Measurements from ENCODE around the gene SPRR5.

Gene SPRR5

DNA sequence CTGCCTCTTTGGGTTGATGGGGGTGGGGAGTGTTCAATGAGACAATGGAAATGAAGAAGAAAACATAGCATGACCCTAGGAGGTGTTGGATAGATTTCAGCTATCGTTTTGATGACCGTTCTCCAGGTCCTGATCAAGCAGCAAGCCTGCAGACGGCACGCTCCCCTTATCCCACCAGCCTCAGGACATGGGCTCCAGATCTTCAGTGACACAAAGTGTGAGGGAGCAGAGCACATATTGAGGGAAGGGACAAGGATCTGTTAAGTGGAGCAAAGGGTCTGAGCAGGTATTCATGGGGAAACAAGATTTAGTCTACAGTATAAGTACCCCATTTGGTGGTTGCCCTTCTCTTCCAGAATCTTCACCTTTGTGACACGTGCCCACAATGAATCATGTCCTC lies 4.7 kb downstream of the SPRR5 start:
- H3K4me1 ChIP-seq (ENCODE audit: control insufficient read depth, insufficient read depth, low read length), result no peaks in the 10 kb centered on the region

GRCh38 chr1:152953761-152954160 lies 6.8 kb downstream of the SPRR5 start:
- no peaks in the 10 kb centered on the region for H3K4me1 ChIP-seq (ENCODE audit: control insufficient read depth, insufficient read depth, low read length)
- H3K36me3 ChIP-seq (ENCODE audit: control insufficient read depth, insufficient read depth, low read length, severe bottlenecking), result no peaks in the 10 kb centered on the region
- no peak for DNase-seq (ENCODE audit: low read depth)
- no peaks in the 10 kb centered on the region for H3K9me3 ChIP-seq (ENCODE audit: control insufficient read depth, low read length)
- no peak overlapping the region for H3K9ac ChIP-seq (ENCODE audit: low read length)
- no peak overlapping the region for H3K4me3 ChIP-seq (ENCODE audit: low read length)
- peaks cover 5% of the 10 kb centered on the region for H3K27me3 ChIP-seq (replicated peaks; ENCODE audit: control insufficient read depth, insufficient read depth, low read length)

More for the DNA sequence above, 4.7 kb downstream of the SPRR5 start:
- no peak overlapping the region for H3K4me3 ChIP-seq (ENCODE audit: low read length)
- no peak overlapping the region for H3K9ac ChIP-seq (ENCODE audit: low read length)
- H3K36me3 ChIP-seq (ENCODE audit: control insufficient read depth, insufficient read depth, low read length, severe bottlenecking), result no peaks in the 10 kb centered on the region
- H3K27me3 ChIP-seq (replicated peaks; ENCODE audit: control insufficient read depth, insufficient read depth, low read length), result peaks cover 11% of the 10 kb centered on the region
- H3K9me3 ChIP-seq (ENCODE audit: control insufficient read depth, low read length), result no peaks in the 10 kb centered on the region
- DNase-seq (ENCODE audit: low read depth), result no peak

DNA sequence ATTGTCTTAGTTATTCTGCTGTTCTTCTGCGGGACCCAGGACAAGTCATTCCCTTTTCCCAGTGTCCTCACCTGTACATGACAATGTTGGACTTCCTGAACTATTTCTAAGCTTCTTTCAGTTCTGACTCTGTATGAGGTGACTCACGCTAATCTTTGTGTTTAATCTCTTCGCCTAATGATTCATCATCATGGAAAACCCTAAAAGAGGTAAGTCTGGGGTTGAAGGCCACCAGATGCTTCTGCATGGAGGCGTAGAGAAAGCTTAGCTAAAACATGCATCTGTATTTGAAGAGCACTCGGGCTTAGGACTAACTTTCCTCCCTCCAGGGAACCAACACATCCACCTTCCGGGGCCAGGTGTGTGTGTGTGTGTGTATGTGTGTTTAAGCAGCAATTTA lies 7.4 kb downstream of the SPRR5 start:
- H3K9me3 ChIP-seq (ENCODE audit: control insufficient read depth, low read length), result no peaks in the 10 kb centered on the region
- H3K9ac ChIP-seq (ENCODE audit: low read length), result no peak overlapping the region
- H3K27me3 ChIP-seq (replicated peaks; ENCODE audit: control insufficient read depth, insufficient read depth, low read length), result peaks cover 5% of the 10 kb centered on the region
- no peaks in the 10 kb centered on the region for H3K4me1 ChIP-seq (ENCODE audit: control insufficient read depth, insufficient read depth, low read length)
- no peaks in the 10 kb centered on the region for H3K36me3 ChIP-seq (ENCODE audit: control insufficient read depth, insufficient read depth, low read length, severe bottlenecking)
- DNase-seq (ENCODE audit: low read depth), result no peak
- no peak overlapping the region for H3K4me3 ChIP-seq (ENCODE audit: low read length)

DNA sequence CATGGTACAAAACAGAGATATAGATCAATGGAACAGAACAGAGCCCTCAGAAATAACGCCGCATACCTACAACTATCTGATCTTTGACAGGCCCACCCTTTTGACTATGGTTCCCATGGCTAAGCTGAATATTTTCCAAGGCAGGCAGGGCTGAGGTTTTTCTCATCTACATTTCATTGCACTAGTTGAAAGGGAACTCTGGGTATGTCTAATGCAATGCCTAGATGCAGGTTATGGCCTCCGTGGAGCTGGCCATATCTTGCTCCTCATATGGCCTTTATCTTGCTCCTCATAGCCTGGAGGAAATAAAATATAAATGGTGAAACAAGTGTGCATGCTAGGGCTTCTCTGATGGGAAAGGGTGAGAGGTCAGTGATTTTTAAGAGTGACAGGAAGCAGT lies 10.6 kb downstream of the SPRR5 start:
- H3K9ac ChIP-seq (ENCODE audit: low read length), result no peak overlapping the region
- no peaks in the 10 kb centered on the region for H3K9me3 ChIP-seq (ENCODE audit: control insufficient read depth, low read length)
- no peak for DNase-seq (ENCODE audit: low read depth)
- no peak overlapping the region for H3K4me3 ChIP-seq (ENCODE audit: low read length)
- no peaks in the 10 kb centered on the region for H3K36me3 ChIP-seq (ENCODE audit: control insufficient read depth, insufficient read depth, low read length, severe bottlenecking)
- no peaks in the 10 kb centered on the region for H3K4me1 ChIP-seq (ENCODE audit: control insufficient read depth, insufficient read depth, low read length)
- peaks cover 7% of the 10 kb centered on the region for H3K27me3 ChIP-seq (replicated peaks; ENCODE audit: control insufficient read depth, insufficient read depth, low read length)

DNA sequence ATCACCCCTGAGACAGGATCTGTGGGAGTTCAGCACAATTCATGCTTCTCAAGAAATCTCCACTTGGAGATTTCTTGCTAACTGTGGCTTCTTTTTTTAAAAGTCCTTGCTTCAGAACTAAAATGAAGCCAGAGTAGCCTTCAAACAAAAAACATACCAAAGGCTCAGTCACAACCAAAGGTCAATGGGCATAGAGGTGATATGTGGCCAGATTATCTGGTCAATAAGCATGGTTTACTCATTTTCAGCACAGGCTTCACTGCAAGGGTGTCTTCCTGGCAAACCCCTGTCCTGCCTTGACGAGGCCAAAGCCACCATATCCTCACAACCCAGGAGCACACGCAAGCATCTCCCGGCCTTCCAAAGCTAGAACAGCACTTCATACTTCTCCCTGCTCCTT lies 12.3 kb downstream of the SPRR5 start:
- no peak for DNase-seq (ENCODE audit: low read depth)
- peaks cover 7% of the 10 kb centered on the region for H3K27me3 ChIP-seq (replicated peaks; ENCODE audit: control insufficient read depth, insufficient read depth, low read length)
- H3K4me3 ChIP-seq (ENCODE audit: low read length), result no peak overlapping the region
- no peaks in the 10 kb centered on the region for H3K4me1 ChIP-seq (ENCODE audit: control insufficient read depth, insufficient read depth, low read length)
- H3K36me3 ChIP-seq (ENCODE audit: control insufficient read depth, insufficient read depth, low read length, severe bottlenecking), result no peaks in the 10 kb centered on the region
- no peak overlapping the region for H3K9ac ChIP-seq (ENCODE audit: low read length)
- no peaks in the 10 kb centered on the region for H3K9me3 ChIP-seq (ENCODE audit: control insufficient read depth, low read length)

- no peak for DNase-seq (ENCODE audit: low read depth)
- Histone ChIP-seq H3K4me3 (ENCODE audit: low read length) (no peak overlapping the region), H3K27me3 (replicated peaks; ENCODE audit: control insufficient read depth, insufficient read depth, low read length) (peaks cover 7% of the 10 kb centered on the region), H3K36me3 (ENCODE audit: control insufficient read depth, insufficient read depth, low read length, severe bottlenecking) (no peaks in the 10 kb centered on the region), H3K9me3 (ENCODE audit: control insufficient read depth, low read length) (no peaks in the 10 kb centered on the region), H3K9ac (ENCODE audit: low read length) (no peak overlapping the region), H3K4me1 (ENCODE audit: control insufficient read depth, insufficient read depth, low read length) (no peaks in the 10 kb centered on the region)
Measured at GRCh38 chr1:152959801-152960451, 12.9 kb downstream of the SPRR5 start.

DNA sequence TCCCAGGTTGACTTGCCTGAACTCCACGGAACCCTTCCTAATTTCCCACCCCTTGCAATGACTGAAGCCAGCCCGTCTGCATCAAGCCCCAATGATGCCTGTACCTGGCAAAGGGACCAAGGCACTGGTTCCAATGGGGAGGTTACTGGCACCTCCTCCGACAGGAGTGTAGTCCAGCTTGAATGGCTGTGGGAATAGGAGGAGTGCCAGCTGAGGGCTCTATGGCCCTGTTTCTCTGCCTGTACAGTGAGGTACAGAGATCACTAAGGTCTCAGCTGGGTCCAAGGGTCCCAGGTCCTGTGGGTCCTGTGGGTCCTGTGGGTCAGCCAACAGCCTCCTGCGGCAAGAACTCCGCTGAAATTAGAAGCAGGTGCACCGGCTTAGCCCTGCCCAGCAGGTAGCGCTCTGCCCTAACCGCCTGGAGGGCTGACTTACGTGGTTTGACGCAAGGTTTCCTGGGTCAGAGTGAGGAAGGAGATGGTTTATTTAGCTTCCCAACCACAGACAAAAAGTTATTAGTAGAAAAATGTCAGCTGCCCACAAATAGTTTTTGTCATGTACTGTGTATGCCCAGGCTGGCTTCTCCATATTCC lies 13.5 kb downstream of the SPRR5 start:
- no peak overlapping the region for H3K4me3 ChIP-seq (ENCODE audit: low read length)
- no peak overlapping the region for H3K9ac ChIP-seq (ENCODE audit: low read length)
- no peaks in the 10 kb centered on the region for H3K9me3 ChIP-seq (ENCODE audit: control insufficient read depth, low read length)
- H3K36me3 ChIP-seq (ENCODE audit: control insufficient read depth, insufficient read depth, low read length, severe bottlenecking), result no peaks in the 10 kb centered on the region
- no peak for DNase-seq (ENCODE audit: low read depth)
- H3K27me3 ChIP-seq (replicated peaks; ENCODE audit: control insufficient read depth, insufficient read depth, low read length), result peaks cover 10% of the 10 kb centered on the region
- no peaks in the 10 kb centered on the region for H3K4me1 ChIP-seq (ENCODE audit: control insufficient read depth, insufficient read depth, low read length)

DNA sequence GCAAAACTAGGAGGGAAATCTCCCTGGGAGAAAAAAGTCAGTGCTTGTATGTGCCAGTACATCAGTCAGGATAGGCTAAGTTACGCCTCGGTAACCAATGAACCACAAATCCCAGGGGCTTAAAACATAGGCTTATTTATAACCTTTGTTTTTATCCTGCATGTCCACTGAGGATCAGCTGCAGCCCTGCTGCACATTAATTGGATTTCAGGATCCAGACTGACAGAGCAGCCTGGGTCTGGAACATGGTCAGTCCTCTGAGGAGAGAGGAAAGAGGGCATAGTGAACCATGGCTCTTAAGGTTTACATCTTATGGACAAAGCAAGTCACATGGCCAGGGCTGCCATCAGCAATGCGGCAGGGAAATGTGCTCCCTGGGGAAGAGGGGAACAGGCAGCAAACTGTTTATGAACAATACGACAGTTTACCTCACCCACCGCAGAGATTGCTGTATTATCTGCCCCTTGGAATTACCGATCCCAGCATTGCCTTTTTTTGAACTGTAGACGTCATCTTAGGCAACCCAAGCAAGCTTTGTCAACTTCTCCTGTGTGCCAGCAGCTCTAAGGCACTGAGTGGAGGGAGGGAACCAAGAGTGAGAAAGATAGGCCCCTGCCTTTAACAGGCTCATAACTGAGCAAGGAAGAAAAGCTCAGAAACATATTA lies 14.4 kb downstream of the SPRR5 start:
- Histone ChIP-seq H3K27me3 (replicated peaks; ENCODE audit: control insufficient read depth, insufficient read depth, low read length) (peaks cover 13% of the 10 kb centered on the region), H3K4me1 (ENCODE audit: control insufficient read depth, insufficient read depth, low read length) (no peaks in the 10 kb centered on the region), H3K9me3 (ENCODE audit: control insufficient read depth, low read length) (no peaks in the 10 kb centered on the region), H3K4me3 (ENCODE audit: low read length) (no peak overlapping the region), H3K9ac (ENCODE audit: low read length) (no peak overlapping the region), H3K36me3 (ENCODE audit: control insufficient read depth, insufficient read depth, low read length, severe bottlenecking) (no peaks in the 10 kb centered on the region)
- DNase-seq (ENCODE audit: low read depth), result no peak

- Histone ChIP-seq H3K36me3 (ENCODE audit: control insufficient read depth, insufficient read depth, low read length, severe bottlenecking) (no peaks in the 10 kb centered on the region), H3K9me3 (ENCODE audit: control insufficient read depth, low read length) (no peaks in the 10 kb centered on the region), H3K9ac (ENCODE audit: low read length) (no peak overlapping the region), H3K27me3 (replicated peaks; ENCODE audit: control insufficient read depth, insufficient read depth, low read length) (peaks cover 13% of the 10 kb centered on the region), H3K4me1 (ENCODE audit: control insufficient read depth, insufficient read depth, low read length) (no peaks in the 10 kb centered on the region), H3K4me3 (ENCODE audit: low read length) (no peak overlapping the region)
- DNase-seq (ENCODE audit: low read depth), result no peak
Measured at GRCh38 chr1:152962876-152963415, 15.9 kb downstream of the SPRR5 start.

GRCh38 chr1:152964536-152964935 lies 17.5 kb downstream of the SPRR5 start:
- Histone ChIP-seq H3K9ac (ENCODE audit: low read length) (no peak overlapping the region), H3K4me3 (ENCODE audit: low read length) (no peak overlapping the region), H3K27me3 (replicated peaks; ENCODE audit: control insufficient read depth, insufficient read depth, low read length) (peaks cover 13% of the 10 kb centered on the region), H3K9me3 (ENCODE audit: control insufficient read depth, low read length) (no peaks in the 10 kb centered on the region), H3K36me3 (ENCODE audit: control insufficient read depth, insufficient read depth, low read length, severe bottlenecking) (no peaks in the 10 kb centered on the region), H3K4me1 (ENCODE audit: control insufficient read depth, insufficient read depth, low read length) (no peaks in the 10 kb centered on the region)
- DNase-seq (ENCODE audit: low read depth), result no peak

GRCh38 chr1:152965853-152966252 lies 18.8 kb downstream of the SPRR5 start:
- no peaks in the 10 kb centered on the region for H3K9me3 ChIP-seq (ENCODE audit: control insufficient read depth, low read length)
- no peak overlapping the region for H3K4me3 ChIP-seq (ENCODE audit: low read length)
- no peaks in the 10 kb centered on the region for H3K36me3 ChIP-seq (ENCODE audit: control insufficient read depth, insufficient read depth, low read length, severe bottlenecking)
- H3K27me3 ChIP-seq (replicated peaks; ENCODE audit: control insufficient read depth, insufficient read depth, low read length), result peaks cover 13% of the 10 kb centered on the region
- H3K9ac ChIP-seq (ENCODE audit: low read length), result no peak overlapping the region
- DNase-seq (ENCODE audit: low read depth), result no peak
- no peaks in the 10 kb centered on the region for H3K4me1 ChIP-seq (ENCODE audit: control insufficient read depth, insufficient read depth, low read length)
